SIG-M5 treated with dmso at 0.1 percent for 504 hours (cell line): ENCODE data around the gene RAC3.

Experiments
- DNase-seq: peaks from one replicate; lab custom pipeline; 2025; ENCODE audit not compliant: unreplicated experiment; lab: John Stamatoyannopoulos, UW

The RAC3 gene

GRCh38 chr17:82031303-82031884 lies at the start of gene RAC3:
TSS of gene RAC3 (plus strand) at chr17:82031678. CDS start at chr17:82031762, 84 bp downstream.
- DNase-seq: no peak

GRCh38 chr17:81983011-81983638 lies 48.4 kb upstream of the RAC3 start:
- DNase-seq: no peak

- no peak for DNase-seq
These were observed 47.7 kb upstream of the RAC3 start for GRCh38 chr17:81983639-81984373.

GRCh38 chr17:81984773-81985410 lies 46.6 kb upstream of the RAC3 start:
- no peak for DNase-seq

- DNase-seq: no peak
These were observed 44.9 kb upstream of the RAC3 start for GRCh38 chr17:81986606-81987005.

GRCh38 chr17:81987161-81987770 lies 44.2 kb upstream of the RAC3 start:
- no peak for DNase-seq

- no peak for DNase-seq
These were observed 40.4 kb upstream of the RAC3 start for GRCh38 chr17:81990836-81991683.

GRCh38 chr17:81991684-81992305 lies 39.7 kb upstream of the RAC3 start:
- no peak for DNase-seq

GRCh38 chr17:81992306-81993102 lies 39.0 kb upstream of the RAC3 start:
- no peak for DNase-seq

- DNase-seq: no peak
These were observed 37.5 kb upstream of the RAC3 start for GRCh38 chr17:81993729-81994592.

GRCh38 chr17:81994593-81995462 lies 36.6 kb upstream of the RAC3 start:
- DNase-seq: no peak

- DNase-seq: no peak
These were observed 35.8 kb upstream of the RAC3 start for GRCh38 chr17:81995463-81996231.

- no peak for DNase-seq
These were observed 35.2 kb upstream of the RAC3 start for GRCh38 chr17:81996232-81996756.

GRCh38 chr17:81996757-81997441 lies 34.6 kb upstream of the RAC3 start:
- DNase-seq: no peak

- no peak for DNase-seq
These were observed 33.3 kb upstream of the RAC3 start for GRCh38 chr17:81998212-81998611.
